ENCODE results near the gene GULP1. TPM values are rescaled to one million over a fixed set of nuclear protein-coding genes. Genes with fewer than 3 reads are reported as not detected.
"Not testable (repeated sequence)": the region's sequence is repeated elsewhere in the genome, so short reads cannot be mapped to it uniquely, and the experiment has no call there.

The GULP1 gene
- total and polyA plus RNA-seq, 2 experiments from 2014 or later: 28.3 to 41.2 TPM

- Histone ChIP-seq H3K4me3 (no peak overlapping the region), H3K4me1 (ENCODE audit: low read depth) (no peaks in the 10 kb centered on the region), H3K27me3 (no peaks in the 10 kb centered on the region), H3K9me3 (ENCODE audit: low read depth) (no peaks in the 10 kb centered on the region), H3K27ac (no peak overlapping the region), H3K36me3 (no peaks in the 10 kb centered on the region)
- DNase-seq (ENCODE audit: low read depth in 1 of 2, low spot score in 1 of 2): no peak
- TF ChIP-seq, protein P1, sequence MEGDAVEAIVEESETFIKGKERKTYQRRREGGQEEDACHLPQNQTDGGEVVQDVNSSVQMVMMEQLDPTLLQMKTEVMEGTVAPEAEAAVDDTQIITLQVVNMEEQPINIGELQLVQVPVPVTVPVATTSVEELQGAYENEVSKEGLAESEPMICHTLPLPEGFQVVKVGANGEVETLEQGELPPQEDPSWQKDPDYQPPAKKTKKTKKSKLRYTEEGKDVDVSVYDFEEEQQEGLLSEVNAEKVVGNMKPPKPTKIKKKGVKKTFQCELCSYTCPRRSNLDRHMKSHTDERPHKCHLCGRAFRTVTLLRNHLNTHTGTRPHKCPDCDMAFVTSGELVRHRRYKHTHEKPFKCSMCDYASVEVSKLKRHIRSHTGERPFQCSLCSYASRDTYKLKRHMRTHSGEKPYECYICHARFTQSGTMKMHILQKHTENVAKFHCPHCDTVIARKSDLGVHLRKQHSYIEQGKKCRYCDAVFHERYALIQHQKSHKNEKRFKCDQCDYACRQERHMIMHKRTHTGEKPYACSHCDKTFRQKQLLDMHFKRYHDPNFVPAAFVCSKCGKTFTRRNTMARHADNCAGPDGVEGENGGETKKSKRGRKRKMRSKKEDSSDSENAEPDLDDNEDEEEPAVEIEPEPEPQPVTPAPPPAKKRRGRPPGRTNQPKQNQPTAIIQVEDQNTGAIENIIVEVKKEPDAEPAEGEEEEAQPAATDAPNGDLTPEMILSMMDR (IDR thresholded peaks at IDR 0.05; ENCODE audit: low read depth, low read length): no peak
These were observed 309.7 kb downstream of the GULP1 start for GRCh38 chr2:188601391-188601790.

GRCh38 chr2:188601927-188602326 lies 310.3 kb downstream of the GULP1 start:
- Histone ChIP-seq H3K9me3 (ENCODE audit: low read depth) (no peaks in the 10 kb centered on the region), H3K27ac (no peak overlapping the region), H3K4me1 (ENCODE audit: low read depth) (no peaks in the 10 kb centered on the region), H3K36me3 (no peaks in the 10 kb centered on the region), H3K27me3 (no peaks in the 10 kb centered on the region), H3K4me3 (no peak overlapping the region)
- TF ChIP-seq, protein P1 (IDR thresholded peaks at IDR 0.05; ENCODE audit: low read depth, low read length): no peak
- DNase-seq (ENCODE audit: low read depth in 1 of 2, low spot score in 1 of 2): no peak

- no peaks in the 10 kb centered on the region for H3K36me3 ChIP-seq
- H3K4me3 ChIP-seq: no peak overlapping the region
- no peak for DNase-seq (ENCODE audit: low read depth in 1 of 2, low spot score in 1 of 2)
- H3K4me1 ChIP-seq (ENCODE audit: low read depth): no peaks in the 10 kb centered on the region
- TF ChIP-seq, protein P1 (IDR thresholded peaks at IDR 0.05; ENCODE audit: low read depth, low read length): no peak
- no peaks in the 10 kb centered on the region for H3K9me3 ChIP-seq (ENCODE audit: low read depth)
- no peaks in the 10 kb centered on the region for H3K27me3 ChIP-seq
- no peak overlapping the region for H3K27ac ChIP-seq
These were observed 312.9 kb downstream of the GULP1 start for GRCh38 chr2:188604579-188604978.

GRCh38 chr2:188605609-188606584 lies 314.2 kb downstream of the GULP1 start:
- DNase-seq (ENCODE audit: low read depth in 1 of 2, low spot score in 1 of 2); H3K4me1 ChIP-seq (ENCODE audit: low read depth); H3K27ac ChIP-seq: not testable (repeated sequence)

DNA sequence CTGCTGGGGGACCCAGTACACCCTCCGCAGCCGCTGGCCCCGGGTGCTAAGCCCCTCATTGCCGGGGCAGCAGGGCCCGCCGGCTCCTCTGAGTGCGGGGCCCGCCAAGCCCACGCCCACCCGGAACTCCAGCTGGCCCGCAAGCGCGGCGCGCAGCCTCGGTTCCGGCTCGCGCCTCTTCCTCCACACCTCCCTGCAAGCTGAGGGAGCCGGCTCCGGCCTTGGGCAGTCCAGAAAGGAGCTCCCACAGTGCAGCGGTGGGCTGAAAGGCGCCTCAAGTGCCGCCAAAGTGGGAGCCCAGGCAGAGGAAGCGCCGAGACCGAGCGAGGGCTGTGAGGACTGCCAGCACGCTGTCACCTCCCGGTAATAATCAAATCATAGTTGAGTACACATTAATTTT lies 314.9 kb downstream of the GULP1 start:
- not testable (repeated sequence) for DNase-seq (ENCODE audit: low read depth in 1 of 2, low spot score in 1 of 2); H3K4me3 ChIP-seq; H3K27ac ChIP-seq; H3K9me3 ChIP-seq (ENCODE audit: low read depth); H3K36me3 ChIP-seq; H3K27me3 ChIP-seq; H3K4me1 ChIP-seq (ENCODE audit: low read depth)

More at GRCh38 chr2:188605609-188606584, 314.2 kb downstream of the GULP1 start:
- H3K4me3 ChIP-seq; H3K9me3 ChIP-seq (ENCODE audit: low read depth); H3K27me3 ChIP-seq; H3K36me3 ChIP-seq: not testable (repeated sequence)

GRCh38 chr2:188607501-188607900 lies 315.8 kb downstream of the GULP1 start:
- Histone ChIP-seq H3K36me3 (no peaks in the 10 kb centered on the region), H3K4me1 (ENCODE audit: low read depth) (no peaks in the 10 kb centered on the region), H3K27ac (no peak overlapping the region), H3K27me3 (no peaks in the 10 kb centered on the region), H3K4me3 (no peak overlapping the region), H3K9me3 (ENCODE audit: low read depth) (no peaks in the 10 kb centered on the region)
- DNase-seq (ENCODE audit: low read depth in 1 of 2, low spot score in 1 of 2): peak in 1 of 2 donors; percentile 57
- TF ChIP-seq, protein P1 (IDR thresholded peaks at IDR 0.05; ENCODE audit: low read depth, low read length): no peak

All from cardiac muscle cell (in vitro differentiated cells and primary cell).